Lung (tissue), 12 donors: Measurements from ENCODE around the gene MVB12A. TPM values are rescaled to one million over a fixed set of nuclear protein-coding genes. Genes with fewer than 3 reads are reported as not detected.

Experiments used
- ATAC-seq: fragments of 200-7000 bp; cut with Tn5 transposase; one replicate; pipeline ENCODE4 v1.9.1; 2020; ENCODE audit warnings: moderate number of reproducible peaks; ENCODE audit not compliant: insufficient read depth, low FRiP score
- DNase-seq, 3 donors: peaks; one replicate each; pipeline ENCODE4 v3.0.0-alpha.2; 2013 to 2017
- H3K27ac ChIP-seq, 2 donors: one replicate each; pipeline ENCODE4 v1.5.1; 2013; ENCODE audit warnings: mild to moderate bottlenecking in 2 of 2, moderate library complexity in 2 of 2, control low read depth in 1 of 2, inconsistent platforms in 1 of 2, low read depth in 1 of 2, low read length in 1 of 2
- H3K27me3 ChIP-seq, 3 donors: one replicate each; pipeline ENCODE4 v1.5.1; 2013; ENCODE audit warnings: low read length in 2 of 3; ENCODE audit not compliant: control insufficient read depth in 3 of 3, insufficient read depth in 3 of 3
- H3K36me3 ChIP-seq, 4 donors: one replicate each; pipeline ENCODE4 v1.5.1; 2013; ENCODE audit warnings: low read length in 4 of 4, mild to moderate bottlenecking in 1 of 4, moderate library complexity in 1 of 4; ENCODE audit not compliant: control insufficient read depth in 4 of 4, insufficient read depth in 4 of 4
- H3K4me1 ChIP-seq, 5 donors: one replicate each; pipeline ENCODE4 v1.5.1; 2013; ENCODE audit warnings: low read length in 5 of 5, mild to moderate bottlenecking in 2 of 5, moderate library complexity in 1 of 5; ENCODE audit not compliant: control insufficient read depth in 5 of 5, insufficient read depth in 5 of 5
- H3K4me3 ChIP-seq: one replicate; pipeline ENCODE4 v1.5.1; 2013; ENCODE audit warnings: mild to moderate bottlenecking, control low read depth, moderate library complexity
- H3K9ac ChIP-seq, 2 donors: one replicate each; pipeline ENCODE4 v1.5.1; 2013; ENCODE audit warnings: low read length in 2 of 2, control low read depth in 1 of 2; ENCODE audit not compliant: insufficient read depth in 1 of 2
- H3K9me3 ChIP-seq, 4 donors: one replicate each; pipeline ENCODE4 v1.5.1; 2013; ENCODE audit warnings: low read length in 3 of 4, mild to moderate bottlenecking in 1 of 4, moderate library complexity in 1 of 4; ENCODE audit not compliant: control insufficient read depth in 4 of 4, insufficient read depth in 3 of 4
- WGBS, 2 donors: extraction: QIAGEN DNeasy Blood & Tissue Kit; methylation state at CpG; one replicate each; pipeline ENCODE4 v1.1.7; 2013; 5-methylcytosine and 5-hydroxymethylcytosine counted together
- polyA plus RNA-seq, 2 donors: library from polyadenylated mRNA; stranded (reverse); fragments of 200-250 nt; gene quantifications; one replicate each; pipeline ENCODE4 v1.2.1, GENCODE V29; 2013
- total RNA-seq, 2 donors: library from RNA; depleted of rRNA in 1 of 2; stranded (reverse); fragments of >200 nt in 1 of 2; gene quantifications; one replicate each; pipeline ENCODE4 v1.2.1, GENCODE V29; 2014 to 2021
- TF ChIP-seq, protein P1 (sequence below): IDR thresholded peaks from 2 replicates; pipeline ENCODE4 v1.5.1; 2012; ENCODE audit warnings: mild to moderate bottlenecking; ENCODE audit errors: control extremely low read depth, extremely low read depth
- donor health status: control.
- donor health status: control.
- donor health status: Bipolar disorder and iron deficiency.
- donor health status: healthy.
- donor health status: DM: yes; HTN: yes; CAD: no.

MVB12A gene
- total and polyA plus RNA-seq, 4 donors = 28.5 to 66.9 (median 60.8) TPM

DNA sequence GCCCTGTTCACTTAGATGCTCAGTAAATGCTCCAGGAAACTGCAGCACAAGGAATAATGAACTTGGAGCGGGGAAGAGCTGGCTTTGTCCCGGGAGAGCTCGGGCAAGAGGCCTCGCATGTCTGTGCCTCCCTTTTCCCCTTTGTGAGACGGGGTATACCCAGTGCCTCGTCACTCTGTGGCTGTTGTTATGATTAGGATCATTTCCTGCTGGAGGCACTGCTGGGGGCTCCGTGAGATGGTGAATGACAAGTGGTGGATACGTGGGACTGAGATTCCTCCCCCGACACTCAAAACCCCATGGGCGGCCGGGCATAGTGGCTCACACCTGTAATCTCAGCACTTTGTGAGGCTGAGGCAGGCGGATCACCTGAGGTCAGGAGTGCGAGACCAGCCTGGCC lies 41.6 kb upstream of the MVB12A start:
- no peak for DNase-seq
- no peak for ATAC-seq
- Histone ChIP-seq H3K9ac (no peak overlapping the region), H3K27me3 (no peaks in the 10 kb centered on the region), H3K9me3 (peaks cover 0 to 1% (median 0%) of the 10 kb centered on the region in 4 donors), H3K4me3 (no peak overlapping the region), H3K27ac (peak overlapping the region in 1 of 2 donors; percentile 35), H3K36me3 (no peaks in the 10 kb centered on the region), H3K4me1 (peaks cover 0 to 14% (median 4%) of the 10 kb centered on the region in 5 donors)
- TF ChIP-seq, protein P1, sequence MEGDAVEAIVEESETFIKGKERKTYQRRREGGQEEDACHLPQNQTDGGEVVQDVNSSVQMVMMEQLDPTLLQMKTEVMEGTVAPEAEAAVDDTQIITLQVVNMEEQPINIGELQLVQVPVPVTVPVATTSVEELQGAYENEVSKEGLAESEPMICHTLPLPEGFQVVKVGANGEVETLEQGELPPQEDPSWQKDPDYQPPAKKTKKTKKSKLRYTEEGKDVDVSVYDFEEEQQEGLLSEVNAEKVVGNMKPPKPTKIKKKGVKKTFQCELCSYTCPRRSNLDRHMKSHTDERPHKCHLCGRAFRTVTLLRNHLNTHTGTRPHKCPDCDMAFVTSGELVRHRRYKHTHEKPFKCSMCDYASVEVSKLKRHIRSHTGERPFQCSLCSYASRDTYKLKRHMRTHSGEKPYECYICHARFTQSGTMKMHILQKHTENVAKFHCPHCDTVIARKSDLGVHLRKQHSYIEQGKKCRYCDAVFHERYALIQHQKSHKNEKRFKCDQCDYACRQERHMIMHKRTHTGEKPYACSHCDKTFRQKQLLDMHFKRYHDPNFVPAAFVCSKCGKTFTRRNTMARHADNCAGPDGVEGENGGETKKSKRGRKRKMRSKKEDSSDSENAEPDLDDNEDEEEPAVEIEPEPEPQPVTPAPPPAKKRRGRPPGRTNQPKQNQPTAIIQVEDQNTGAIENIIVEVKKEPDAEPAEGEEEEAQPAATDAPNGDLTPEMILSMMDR = no peak
- 40 to 47% methylated on average over 13 of the region's 13 CpGs for WGBS, 2 donors

DNA sequence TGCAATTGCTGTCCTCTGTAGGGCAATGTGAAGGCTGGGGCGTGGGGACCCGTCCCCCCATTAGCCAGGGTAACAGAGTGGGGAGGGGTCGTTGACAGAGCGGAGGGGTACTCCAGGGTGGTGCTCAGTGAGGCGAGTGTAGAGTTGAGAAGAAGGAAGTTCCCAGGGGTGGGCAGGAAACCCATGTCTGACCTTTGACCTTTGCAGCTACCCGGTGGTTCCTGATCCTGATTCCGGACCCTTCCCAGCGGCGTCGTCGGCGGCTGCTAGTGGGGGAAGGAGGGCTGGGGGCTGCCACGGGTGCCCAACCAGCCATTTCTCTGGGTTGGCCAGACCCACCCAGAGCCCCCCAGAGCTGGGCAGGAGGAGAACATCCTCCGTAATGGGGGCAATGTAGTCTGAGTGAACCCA lies 40.6 kb upstream of the MVB12A start:
- Histone ChIP-seq H3K4me1 (peaks cover 0 to 14% (median 4%) of the 10 kb centered on the region in 5 donors), H3K27ac (peak overlapping the region in 1 of 2 donors; percentile 2), H3K27me3 (no peaks in the 10 kb centered on the region), H3K4me3 (no peak overlapping the region), H3K9ac (no peak overlapping the region), H3K9me3 (peaks cover 0 to 1% (median 0%) of the 10 kb centered on the region in 4 donors), H3K36me3 (no peaks in the 10 kb centered on the region)
- ATAC-seq = no peak
- TF ChIP-seq, protein P1 = no peak
- WGBS, 2 donors = 23 to 29% methylated on average over 14 of the region's 14 CpGs
- DNase-seq = peak; percentile 58 to 80 (median 72)

DNA sequence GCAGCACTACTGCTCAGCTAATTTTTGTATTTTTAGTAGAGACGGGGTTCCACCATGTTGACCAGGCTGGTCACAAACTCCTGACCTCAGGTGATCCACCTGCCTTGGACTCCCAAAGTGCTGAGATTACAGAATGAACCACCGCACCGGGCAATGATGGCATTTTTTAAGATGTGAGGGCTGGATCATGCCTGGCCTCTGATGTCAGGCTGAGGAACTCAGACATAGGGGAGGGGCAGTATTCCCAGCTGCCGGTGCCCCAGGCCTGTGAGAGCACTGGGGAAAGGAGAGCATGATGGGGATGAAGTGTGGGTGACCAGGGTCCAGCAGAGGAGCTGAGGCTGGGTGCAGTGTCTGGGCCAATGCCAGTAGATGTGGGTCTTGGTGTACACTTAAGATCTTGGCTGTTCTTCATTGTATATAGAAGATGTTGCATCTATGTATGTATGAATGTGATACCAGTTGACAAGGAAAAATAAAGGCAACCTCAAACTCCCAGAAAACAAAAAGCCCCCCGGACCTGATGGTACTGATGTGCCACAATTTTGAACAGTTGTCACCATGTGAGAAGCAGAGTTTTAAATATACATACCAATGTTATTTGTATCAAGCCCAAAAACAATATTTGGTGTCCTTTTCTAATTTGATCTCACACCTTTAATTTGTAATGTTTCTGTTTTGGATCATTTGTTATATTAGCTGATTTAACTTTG lies 39.3 kb upstream of the MVB12A start:
- H3K27me3 ChIP-seq = no peaks in the 10 kb centered on the region
- DNase-seq (no peak), ATAC-seq (no peak)
- TF ChIP-seq, protein P1 = no peak
- peaks cover 0 to 14% (median 4%) of the 10 kb centered on the region in 5 donors for H3K4me1 ChIP-seq
- H3K9me3 ChIP-seq = peaks cover 0 to 1% (median 0%) of the 10 kb centered on the region in 4 donors
- H3K27ac ChIP-seq = no peak overlapping the region
- no peaks in the 10 kb centered on the region for H3K36me3 ChIP-seq
- 95 to 97% methylated on average over 5 of the region's 5 CpGs for WGBS, 2 donors
- H3K4me3 ChIP-seq = no peak overlapping the region
- H3K9ac ChIP-seq = no peak overlapping the region
